Measurements from ENCODE around the gene MACROD2. TPM values are rescaled to one million over a fixed set of nuclear protein-coding genes. Genes with fewer than 3 reads are reported as not detected.
"Not testable (repeated sequence)": the region's sequence is repeated elsewhere in the genome, so short reads cannot be mapped to it uniquely, and the experiment has no call there.

Gene MACROD2
- total RNA-seq, 2 experiments from 2014 or later, result not detected

DNA sequence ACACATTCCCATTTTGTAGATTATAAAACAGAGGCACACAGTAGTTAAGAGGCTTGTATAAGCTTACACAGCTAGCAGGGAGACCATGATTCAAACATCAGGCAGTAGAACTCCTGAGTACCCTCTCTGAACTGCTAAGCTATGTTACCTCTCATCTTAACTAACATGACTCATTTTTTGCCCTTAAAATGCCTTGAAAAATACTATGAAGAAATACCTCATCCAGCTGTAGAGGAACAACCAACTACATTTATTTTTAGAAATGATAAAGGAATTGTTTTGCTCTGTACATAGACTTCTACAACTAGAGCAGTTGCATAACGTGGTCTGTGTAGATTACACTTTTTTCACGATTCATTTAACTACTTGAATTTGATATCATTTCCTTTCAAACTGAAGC is 240.0 kb downstream of the MACROD2 start:
- H3K36me3 Mint-ChIP-seq, result no peaks in the 10 kb centered on the region
- intact Hi-C loops (cut with micrococcal nuclease), result no loop called here
- CTCF ChIA-PET, result no interaction called here

DNA sequence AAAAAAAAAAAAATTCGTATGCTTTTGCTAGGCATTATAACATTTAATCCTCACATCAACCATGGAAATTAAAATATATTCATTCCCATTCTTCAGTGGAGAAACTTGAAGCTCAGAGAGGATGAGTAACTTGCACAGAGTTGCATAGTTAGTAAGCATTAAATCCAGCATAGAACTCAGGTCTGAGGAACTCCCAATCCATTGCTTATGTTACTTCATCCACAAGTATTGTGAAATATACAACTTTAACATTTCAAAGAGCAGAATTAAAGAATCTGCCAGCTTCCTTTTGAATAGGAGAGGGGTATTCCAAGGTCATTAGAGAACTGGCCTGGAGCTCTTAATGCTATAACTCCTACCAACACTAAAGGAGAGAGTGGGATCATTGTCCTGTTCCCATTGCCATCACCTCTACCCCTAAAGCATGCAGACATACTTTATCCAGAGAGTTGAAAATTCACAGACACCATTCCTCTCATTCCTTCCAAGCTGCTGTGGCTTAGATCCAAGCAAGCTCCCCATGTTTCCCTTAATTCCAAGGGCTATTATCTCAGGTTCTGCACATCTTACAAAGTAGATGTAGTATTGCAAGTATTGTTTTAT is 250.2 kb downstream of the MACROD2 start:
- Mint-ChIP-seq H3K36me3 (no peaks in the 10 kb centered on the region), H3K27me3 (no peaks in the 10 kb centered on the region), H3K9me3 (peaks cover 14% of the 10 kb centered on the region), H3K4me1 (ENCODE audit: low read depth) (no peaks in the 10 kb centered on the region), H3K27ac (no peak overlapping the region), H3K4me3 (no peak overlapping the region)
- no peak for DNase-seq
- ChIA-PET CTCF (no interaction called here), POLR2A (no interaction called here)
- intact Hi-C loops (cut with micrococcal nuclease), result no loop called here

More for the DNA sequence above, 240.0 kb downstream of the MACROD2 start:
- H3K27ac Mint-ChIP-seq, result no peak overlapping the region
- no peaks in the 10 kb centered on the region for H3K27me3 Mint-ChIP-seq
- no peak overlapping the region for H3K4me3 Mint-ChIP-seq
- DNase-seq, result no peak
- POLR2A ChIA-PET, result no interaction called here
- H3K9me3 Mint-ChIP-seq, result peaks cover 7% of the 10 kb centered on the region
- no peaks in the 10 kb centered on the region for H3K4me1 Mint-ChIP-seq (ENCODE audit: low read depth)

DNA sequence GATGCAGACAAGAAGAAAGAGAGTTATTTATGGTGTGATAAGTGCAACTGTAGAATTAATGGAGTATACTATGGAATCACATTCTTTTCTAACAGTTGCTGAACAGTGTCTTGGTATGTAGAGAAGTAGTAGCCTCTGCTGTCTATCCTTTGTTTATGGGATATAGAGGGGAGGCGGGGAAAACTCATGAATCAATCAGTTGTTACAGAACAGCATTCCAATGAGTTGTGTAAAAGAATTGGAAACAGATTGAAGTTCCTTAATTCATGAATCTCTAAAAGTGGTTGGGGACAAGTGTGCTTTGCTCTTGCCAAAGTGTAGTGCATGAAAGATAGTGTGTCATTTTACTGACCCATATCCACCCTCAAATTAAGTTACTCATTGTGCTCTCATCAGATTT is 264.4 kb downstream of the MACROD2 start:
- DNase-seq, result no peak
- Mint-ChIP-seq H3K4me1 (ENCODE audit: low read depth) (no peaks in the 10 kb centered on the region), H3K9me3 (peaks cover 15% of the 10 kb centered on the region), H3K4me3 (no peak overlapping the region), H3K27me3 (no peaks in the 10 kb centered on the region), H3K36me3 (no peaks in the 10 kb centered on the region), H3K27ac (no peak overlapping the region)
- intact Hi-C loops (cut with micrococcal nuclease), result no loop called here
- ChIA-PET POLR2A (no interaction called here), CTCF (interaction anchor here (0.6 kb wide), 1 partner anchor 21 kb away, joined by 3 read pairs; no protein-coding TSS in a partner anchor)

DNA sequence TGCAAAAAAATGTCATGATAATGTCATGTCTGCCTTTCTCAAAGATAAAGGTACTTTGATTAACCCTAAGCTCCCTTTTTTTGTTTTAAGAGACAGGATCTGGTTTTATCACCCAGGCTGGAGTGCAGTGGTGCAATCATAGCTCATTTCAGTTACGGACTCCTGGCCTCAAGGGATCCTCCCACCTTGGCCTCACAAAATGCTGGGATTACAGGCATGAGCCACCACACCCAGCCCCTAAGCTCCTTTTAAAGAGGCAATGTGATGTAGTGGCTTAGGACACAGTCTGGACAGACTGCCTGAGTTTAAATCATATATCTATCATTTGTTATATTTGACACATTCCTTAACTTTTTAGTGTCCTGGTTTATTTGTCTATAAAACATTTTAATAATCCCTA is 265.1 kb downstream of the MACROD2 start:
- DNase-seq, result no peak
- Mint-ChIP-seq H3K4me3 (no peak overlapping the region), H3K27me3 (no peaks in the 10 kb centered on the region), H3K27ac (no peak overlapping the region), H3K36me3 (no peaks in the 10 kb centered on the region), H3K9me3 (peaks cover 19% of the 10 kb centered on the region), H3K4me1 (ENCODE audit: low read depth) (no peaks in the 10 kb centered on the region)
- POLR2A ChIA-PET, result no interaction called here
- intact Hi-C loops (cut with micrococcal nuclease), result no loop called here
- CTCF ChIA-PET, result no interaction called here

DNA sequence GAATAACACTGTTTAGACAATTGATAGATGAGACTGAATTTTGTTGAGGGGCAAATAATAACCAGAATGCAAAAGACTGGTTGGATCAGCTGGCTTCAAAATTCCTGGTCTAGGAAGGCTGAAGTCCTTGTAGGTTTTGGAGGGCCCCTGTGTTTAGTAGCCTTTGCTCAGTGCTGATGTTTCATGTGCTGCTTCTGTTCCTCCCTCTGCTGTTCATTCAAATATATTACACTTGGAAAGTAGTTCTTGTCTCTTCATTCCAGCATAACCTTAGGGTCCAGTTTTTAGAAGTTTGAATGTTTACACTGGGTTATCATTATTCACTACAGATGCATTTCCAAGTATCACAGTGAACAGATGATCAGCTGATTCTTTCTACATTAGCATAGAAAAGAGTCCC is 269.6 kb downstream of the MACROD2 start:
- ChIA-PET POLR2A (no interaction called here), CTCF (no interaction called here)
- Mint-ChIP-seq H3K27me3 (no peaks in the 10 kb centered on the region), H3K4me1 (ENCODE audit: low read depth) (no peaks in the 10 kb centered on the region), H3K4me3 (no peak overlapping the region), H3K9me3 (peaks cover 10% of the 10 kb centered on the region), H3K27ac (no peak overlapping the region), H3K36me3 (no peaks in the 10 kb centered on the region)
- intact Hi-C loops (cut with micrococcal nuclease), result no loop called here
- DNase-seq, result no peak

DNA sequence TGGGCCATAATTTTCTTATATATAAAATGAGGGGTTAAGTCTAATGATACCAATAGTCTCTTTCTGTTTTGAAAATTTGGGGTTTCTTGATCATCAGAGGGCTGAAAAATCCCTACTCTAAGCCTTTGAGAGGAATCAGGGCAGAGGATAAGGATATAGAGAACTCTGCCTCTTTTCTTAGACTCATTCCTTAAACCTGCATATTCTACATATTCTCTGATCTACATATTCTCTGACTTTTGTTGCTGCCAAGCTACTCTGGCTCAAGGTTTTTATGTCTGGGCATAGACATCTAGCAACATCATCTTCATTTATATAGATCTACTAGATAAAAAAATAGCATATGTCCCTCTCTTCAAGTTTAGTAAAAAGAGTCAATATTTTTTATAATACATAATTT is 270.9 kb downstream of the MACROD2 start:
- H3K4me3 Mint-ChIP-seq, result no peak overlapping the region
- H3K4me1 Mint-ChIP-seq (ENCODE audit: low read depth), result no peaks in the 10 kb centered on the region
- no peak overlapping the region for H3K27ac Mint-ChIP-seq
- no peaks in the 10 kb centered on the region for H3K36me3 Mint-ChIP-seq
- POLR2A ChIA-PET, result no interaction called here
- CTCF ChIA-PET, result no interaction called here
- no peaks in the 10 kb centered on the region for H3K27me3 Mint-ChIP-seq
- no peak for DNase-seq
- H3K9me3 Mint-ChIP-seq, result peaks cover 12% of the 10 kb centered on the region
- intact Hi-C loops (cut with micrococcal nuclease), result no loop called here

DNA sequence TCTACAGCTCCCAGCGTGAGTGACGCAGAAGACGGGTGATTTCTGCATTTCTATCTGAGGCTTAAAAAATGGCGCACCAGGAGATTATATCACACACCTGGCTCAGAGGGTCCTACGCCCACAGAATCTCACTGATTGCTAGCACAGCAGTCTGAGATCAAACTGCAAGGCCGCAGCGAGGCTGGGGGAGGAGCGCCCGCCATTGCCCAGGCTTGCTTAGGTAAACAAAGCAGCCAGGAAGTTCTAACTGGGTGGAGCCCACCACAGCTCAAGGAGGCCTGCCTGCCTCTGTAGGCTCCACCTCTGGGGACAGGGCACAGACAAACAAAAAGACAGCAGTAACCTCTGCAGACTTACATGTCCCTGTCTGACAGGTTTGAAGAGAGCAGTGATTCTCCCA is 275.4 kb downstream of the MACROD2 start:
- H3K36me3 Mint-ChIP-seq; H3K4me1 Mint-ChIP-seq (ENCODE audit: low read depth); DNase-seq; intact Hi-C loops (cut with micrococcal nuclease); POLR2A ChIA-PET; H3K27ac Mint-ChIP-seq; CTCF ChIA-PET; H3K4me3 Mint-ChIP-seq; H3K27me3 Mint-ChIP-seq: not testable (repeated sequence)
- peaks cover 10% of the 10 kb centered on the region for H3K9me3 Mint-ChIP-seq

DNA sequence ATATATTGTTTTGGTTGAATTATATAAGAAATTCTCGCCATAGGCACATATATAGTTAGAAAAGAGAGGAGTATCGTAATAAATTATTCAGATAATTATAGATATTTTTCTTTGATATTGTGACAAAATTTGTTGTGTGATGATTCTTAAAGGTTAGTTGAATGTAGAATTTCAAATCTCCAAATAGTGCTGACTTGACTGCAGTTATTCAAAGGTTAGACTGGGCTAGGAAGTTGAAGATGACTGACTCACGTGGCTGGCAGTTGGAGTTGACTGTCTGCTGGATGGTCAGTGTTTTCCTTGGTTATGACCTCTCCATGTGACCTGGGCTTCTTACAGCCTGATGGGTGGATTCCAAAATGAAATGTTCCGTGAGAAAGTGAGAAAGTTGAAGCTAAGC is 286.8 kb downstream of the MACROD2 start:
- H3K27ac Mint-ChIP-seq, result no peak overlapping the region
- ChIA-PET POLR2A (no interaction called here), CTCF (no interaction called here)
- peaks cover 11% of the 10 kb centered on the region for H3K9me3 Mint-ChIP-seq
- DNase-seq, result no peak
- H3K4me3 Mint-ChIP-seq, result no peak overlapping the region
- intact Hi-C loops (cut with micrococcal nuclease), result no loop called here
- no peaks in the 10 kb centered on the region for H3K36me3 Mint-ChIP-seq
- H3K4me1 Mint-ChIP-seq (ENCODE audit: low read depth), result no peaks in the 10 kb centered on the region
- no peaks in the 10 kb centered on the region for H3K27me3 Mint-ChIP-seq

DNA sequence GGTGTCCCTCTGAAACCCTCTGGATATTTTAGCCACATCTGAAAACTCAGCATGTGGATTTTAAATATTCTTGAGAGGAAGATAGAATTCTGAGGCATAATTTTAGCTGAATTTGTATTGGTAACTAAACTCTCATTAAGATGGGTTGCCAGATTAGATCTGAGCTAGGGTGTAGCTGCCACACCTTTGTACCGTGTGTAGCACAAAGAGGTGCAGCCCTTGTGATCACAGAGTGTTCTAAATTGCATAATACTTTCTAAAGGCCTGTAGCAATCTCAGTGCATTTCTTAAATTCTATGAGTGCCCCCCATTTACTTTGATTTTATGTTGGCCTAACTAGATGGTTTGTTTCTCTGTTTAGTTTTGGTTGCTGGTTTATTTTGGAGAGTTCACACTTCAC is 289.1 kb downstream of the MACROD2 start:
- POLR2A ChIA-PET, result no interaction called here
- CTCF ChIA-PET, result no interaction called here
- intact Hi-C loops (cut with micrococcal nuclease), result no loop called here
- H3K4me1 Mint-ChIP-seq (ENCODE audit: low read depth), result no peaks in the 10 kb centered on the region
- no peak overlapping the region for H3K4me3 Mint-ChIP-seq
- H3K36me3 Mint-ChIP-seq, result no peaks in the 10 kb centered on the region
- peaks cover 17% of the 10 kb centered on the region for H3K9me3 Mint-ChIP-seq
- H3K27me3 Mint-ChIP-seq, result no peaks in the 10 kb centered on the region
- no peak for DNase-seq
- H3K27ac Mint-ChIP-seq, result no peak overlapping the region

DNA sequence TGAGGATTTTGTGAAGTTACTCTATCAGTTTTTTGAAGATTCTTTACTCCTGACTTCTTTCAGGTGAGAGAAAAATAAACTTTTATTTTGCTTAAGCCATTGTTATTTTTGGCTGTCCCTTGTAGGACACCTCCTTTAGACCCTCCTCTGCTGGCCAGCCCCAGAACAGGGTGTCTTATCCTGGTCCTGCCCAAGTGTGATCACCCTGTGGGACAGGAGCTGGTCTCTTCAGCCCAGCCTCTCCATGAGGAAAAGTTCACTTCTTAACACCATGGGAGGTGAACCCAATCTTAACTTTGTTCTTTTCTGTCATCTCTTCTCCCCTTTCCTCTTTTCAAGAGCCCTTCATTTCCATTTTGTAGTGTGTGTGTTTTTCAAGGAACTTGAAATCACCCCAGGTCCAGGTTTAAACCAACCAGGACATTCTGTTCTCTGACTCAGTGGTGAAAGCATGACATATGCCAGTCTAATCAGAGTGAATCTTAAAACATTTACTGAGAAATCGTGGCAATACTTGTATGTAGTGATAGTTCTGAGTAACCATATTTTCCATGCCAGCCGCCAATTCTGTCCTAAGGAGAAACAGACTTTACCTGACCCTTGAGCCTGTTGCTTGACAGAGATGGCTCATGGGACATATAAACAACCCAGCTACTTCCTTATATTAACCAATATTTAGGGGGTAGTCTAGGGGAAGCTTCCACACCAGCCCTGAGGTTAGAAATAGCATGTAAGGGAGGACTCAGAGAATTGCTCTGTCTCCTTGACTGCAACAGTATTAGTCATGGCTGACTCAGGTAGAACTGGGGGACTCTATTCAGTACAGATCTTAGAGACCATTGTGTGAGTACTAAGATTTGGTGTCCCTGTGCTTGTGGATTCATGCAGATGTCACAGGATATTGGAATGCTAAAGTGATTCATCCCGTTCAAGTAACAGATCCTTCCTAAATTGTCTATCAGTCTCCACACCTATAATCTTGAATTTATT is 293.3 kb downstream of the MACROD2 start:
- Mint-ChIP-seq H3K9me3 (peaks cover 15% of the 10 kb centered on the region), H3K36me3 (no peaks in the 10 kb centered on the region), H3K4me3 (no peak overlapping the region), H3K4me1 (ENCODE audit: low read depth) (no peaks in the 10 kb centered on the region), H3K27me3 (no peaks in the 10 kb centered on the region), H3K27ac (no peak overlapping the region)
- intact Hi-C loops (cut with micrococcal nuclease), result no loop called here
- ChIA-PET POLR2A (no interaction called here), CTCF (no interaction called here)
- DNase-seq, result no peak

DNA sequence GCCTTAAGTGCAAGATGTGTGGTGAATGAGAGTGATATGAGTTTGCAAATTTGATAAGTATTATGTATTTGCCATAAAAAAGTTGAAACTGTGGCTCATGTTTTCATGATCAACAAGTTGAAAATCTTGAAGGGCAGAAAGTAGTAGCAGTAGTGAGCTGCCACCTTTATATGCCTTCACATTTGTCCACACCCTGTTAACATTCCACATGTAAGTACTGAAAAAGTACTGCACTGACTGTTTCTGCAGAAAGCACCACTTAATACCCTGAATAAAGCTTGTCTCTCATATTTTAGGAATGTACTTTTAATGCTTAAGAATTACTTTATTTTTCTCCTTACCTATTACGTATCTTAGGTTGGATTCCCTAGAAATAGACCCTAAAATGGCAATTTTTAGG is 296.2 kb downstream of the MACROD2 start:
- Mint-ChIP-seq H3K9me3 (peaks cover 15% of the 10 kb centered on the region), H3K27me3 (no peaks in the 10 kb centered on the region), H3K27ac (no peak overlapping the region), H3K36me3 (no peaks in the 10 kb centered on the region), H3K4me3 (no peak overlapping the region), H3K4me1 (ENCODE audit: low read depth) (no peaks in the 10 kb centered on the region)
- no peak for DNase-seq
- ChIA-PET CTCF (no interaction called here), POLR2A (no interaction called here)
- intact Hi-C loops (cut with micrococcal nuclease), result no loop called here

DNA sequence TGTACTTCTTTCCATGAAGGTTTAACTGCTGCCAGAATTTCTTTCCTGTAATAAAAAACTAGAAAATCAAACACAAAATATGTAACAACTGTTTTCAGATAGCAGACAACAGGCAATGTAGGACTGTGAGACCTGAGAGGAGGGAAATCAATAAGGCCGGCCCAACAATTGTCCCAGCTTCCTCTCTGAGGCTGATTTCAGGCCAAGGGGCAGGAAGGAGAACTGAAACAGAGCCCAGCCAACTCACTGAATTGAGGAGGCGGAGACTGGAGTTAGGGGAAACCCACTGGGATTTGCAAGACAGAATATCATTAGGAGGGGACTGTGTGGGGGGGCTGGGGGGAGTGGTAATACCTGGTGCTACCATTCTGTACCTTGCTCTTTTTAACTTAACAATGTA is 299.9 kb downstream of the MACROD2 start:
- DNase-seq, result no peak
- intact Hi-C loops (cut with micrococcal nuclease), result no loop called here
- no peak overlapping the region for H3K27ac Mint-ChIP-seq
- ChIA-PET CTCF (no interaction called here), POLR2A (no interaction called here)
- peaks cover 13% of the 10 kb centered on the region for H3K9me3 Mint-ChIP-seq
- no peak overlapping the region for H3K4me3 Mint-ChIP-seq
- H3K4me1 Mint-ChIP-seq (ENCODE audit: low read depth), result no peaks in the 10 kb centered on the region
- no peaks in the 10 kb centered on the region for H3K27me3 Mint-ChIP-seq
- no peaks in the 10 kb centered on the region for H3K36me3 Mint-ChIP-seq

DNA sequence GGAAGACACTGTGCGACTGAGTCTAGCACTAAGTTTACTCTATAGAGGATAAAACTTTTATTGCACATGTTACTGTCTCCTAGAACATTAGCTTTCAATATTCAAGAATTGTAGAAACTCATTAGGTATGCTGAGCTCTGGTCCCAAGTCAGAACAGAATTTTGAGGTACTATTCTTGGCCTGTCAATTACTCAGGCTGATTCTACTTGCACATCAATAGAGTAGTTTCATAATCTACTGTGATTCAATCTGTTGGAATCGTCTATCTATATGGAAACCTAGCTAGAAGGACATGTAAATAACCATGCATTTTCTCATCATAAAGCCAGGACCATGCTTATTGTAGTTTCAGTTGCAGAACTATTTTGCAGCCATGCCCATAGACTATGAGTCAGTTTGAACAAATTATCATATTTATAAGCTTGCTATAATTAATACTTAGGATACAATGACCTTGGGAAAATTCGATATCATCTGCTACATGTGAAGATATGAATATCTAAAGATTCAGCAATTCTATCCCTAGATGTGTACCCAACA is 300.5 kb downstream of the MACROD2 start:
- H3K36me3 Mint-ChIP-seq, result no peaks in the 10 kb centered on the region
- POLR2A ChIA-PET, result no interaction called here
- intact Hi-C loops (cut with micrococcal nuclease), result no loop called here
- CTCF ChIA-PET, result no interaction called here
- no peak overlapping the region for H3K4me3 Mint-ChIP-seq
- H3K27ac Mint-ChIP-seq, result no peak overlapping the region
- peaks cover 13% of the 10 kb centered on the region for H3K9me3 Mint-ChIP-seq
- H3K4me1 Mint-ChIP-seq (ENCODE audit: low read depth), result no peaks in the 10 kb centered on the region
- H3K27me3 Mint-ChIP-seq, result no peaks in the 10 kb centered on the region
- DNase-seq, result no peak
